NCI-H748 (cell line): ENCODE results near the gene GALNT2.

Experiments
- DNase-seq: peaks from one replicate; lab custom pipeline; 2025; ENCODE audit not compliant: unreplicated experiment; lab: John Stamatoyannopoulos, UW

Gene GALNT2

DNA sequence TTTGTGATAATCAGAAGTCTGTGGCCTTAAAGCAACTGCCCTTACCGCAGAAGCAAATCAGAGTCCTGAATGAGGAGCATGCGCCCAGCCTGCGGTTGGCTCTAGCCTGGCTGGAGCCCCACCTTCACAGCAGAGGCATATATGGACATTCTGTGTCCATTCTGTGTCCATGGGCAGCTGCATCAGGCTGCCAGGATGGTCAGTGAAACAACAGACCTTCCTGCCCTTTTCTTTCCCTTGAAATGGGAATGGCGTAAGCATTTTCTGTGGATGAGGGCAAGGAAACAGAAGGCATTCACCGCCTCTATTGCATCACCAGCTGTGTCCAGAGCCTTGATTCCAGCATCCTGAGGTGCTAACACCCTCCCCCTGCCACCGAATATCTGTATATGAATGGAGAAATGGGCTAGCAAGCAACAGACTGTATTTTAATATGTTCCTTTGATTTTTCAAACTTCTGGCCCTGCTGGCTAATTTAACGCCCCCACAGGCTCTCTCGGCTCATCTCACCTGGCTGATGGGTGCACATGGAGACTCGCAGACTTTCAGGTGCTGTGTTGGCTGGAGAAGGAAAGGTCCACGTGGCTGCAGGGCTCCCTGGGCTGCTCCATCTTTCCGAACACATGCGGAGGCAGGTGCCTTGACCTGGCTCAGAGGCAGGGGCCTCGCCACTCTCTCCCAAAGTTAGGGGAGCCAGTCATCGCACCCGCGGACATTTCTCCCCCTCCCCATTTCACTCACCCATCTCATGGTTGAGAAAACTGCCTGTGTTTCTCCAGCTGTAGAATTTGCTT, 159.2 kb downstream of the GALNT2 start:
- no peak for DNase-seq

DNA sequence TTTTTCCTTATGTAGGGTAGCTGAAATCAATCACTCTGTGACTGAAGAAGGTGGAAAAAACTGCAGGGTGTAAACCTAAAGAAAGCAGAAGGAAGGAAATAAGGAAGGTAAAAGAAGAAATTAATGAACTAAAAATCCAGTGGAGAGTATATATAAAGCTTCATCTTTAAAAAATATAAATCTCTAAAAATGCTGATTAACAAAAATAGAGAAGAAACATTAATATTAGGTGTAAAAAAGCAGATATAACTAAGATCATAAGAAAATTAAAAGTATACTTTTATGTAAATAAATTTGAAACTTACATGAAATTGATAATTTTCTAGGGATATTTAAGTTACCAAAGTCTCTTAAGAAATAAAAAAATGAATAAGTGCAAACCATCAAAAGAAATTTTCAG, 159.8 kb downstream of the GALNT2 start:
- no peak for DNase-seq

DNA sequence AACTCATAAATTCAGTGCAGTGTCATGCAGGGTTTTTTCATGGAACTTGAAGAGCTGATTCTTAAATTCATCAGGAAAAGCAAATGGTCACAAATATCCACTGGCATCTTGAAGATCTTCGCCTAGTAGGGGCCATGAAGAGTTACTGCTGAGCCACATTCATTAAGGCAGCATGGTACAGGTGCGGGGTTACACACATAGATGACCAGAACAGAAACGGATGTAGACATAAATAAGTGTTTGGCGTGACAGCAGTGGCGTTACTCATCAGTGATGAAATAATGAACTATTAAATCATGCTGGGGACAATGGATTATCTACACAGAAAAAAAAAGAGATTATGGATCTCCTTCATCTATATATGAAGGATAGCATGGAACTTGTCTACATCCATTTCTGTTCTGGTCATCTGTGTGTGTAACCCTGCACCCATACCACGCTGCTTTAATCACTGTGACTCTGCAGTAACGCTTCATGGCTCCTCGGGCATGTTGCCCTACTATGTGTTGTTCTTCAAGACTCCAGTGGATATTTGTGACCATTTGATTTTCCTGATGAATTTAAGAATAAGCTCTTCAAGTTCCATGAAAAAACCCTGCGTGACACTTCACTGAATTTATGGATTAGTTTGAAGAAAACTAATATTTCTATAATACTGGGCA, 161.3 kb downstream of the GALNT2 start:
- DNase-seq, result no peak

DNA sequence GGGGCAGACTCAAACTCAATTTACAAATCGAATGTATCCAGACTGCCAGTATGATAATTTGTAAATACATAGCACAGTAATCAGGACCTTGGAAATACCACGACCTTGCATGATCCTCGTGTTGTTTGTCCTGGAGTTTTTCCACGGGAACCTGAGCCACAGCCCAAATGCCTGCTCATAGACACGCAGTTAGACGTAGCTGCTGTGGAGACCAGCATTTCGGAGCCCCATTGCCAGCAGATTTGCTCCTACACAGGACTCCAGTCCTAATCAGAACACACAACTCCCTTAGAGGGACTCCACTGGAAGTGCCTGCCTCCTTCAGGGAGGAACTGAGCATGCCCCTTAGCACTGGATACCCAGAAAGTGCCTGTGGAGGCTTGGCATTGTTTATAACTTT, 163.2 kb downstream of the GALNT2 start:
- DNase-seq, result no peak

DNA sequence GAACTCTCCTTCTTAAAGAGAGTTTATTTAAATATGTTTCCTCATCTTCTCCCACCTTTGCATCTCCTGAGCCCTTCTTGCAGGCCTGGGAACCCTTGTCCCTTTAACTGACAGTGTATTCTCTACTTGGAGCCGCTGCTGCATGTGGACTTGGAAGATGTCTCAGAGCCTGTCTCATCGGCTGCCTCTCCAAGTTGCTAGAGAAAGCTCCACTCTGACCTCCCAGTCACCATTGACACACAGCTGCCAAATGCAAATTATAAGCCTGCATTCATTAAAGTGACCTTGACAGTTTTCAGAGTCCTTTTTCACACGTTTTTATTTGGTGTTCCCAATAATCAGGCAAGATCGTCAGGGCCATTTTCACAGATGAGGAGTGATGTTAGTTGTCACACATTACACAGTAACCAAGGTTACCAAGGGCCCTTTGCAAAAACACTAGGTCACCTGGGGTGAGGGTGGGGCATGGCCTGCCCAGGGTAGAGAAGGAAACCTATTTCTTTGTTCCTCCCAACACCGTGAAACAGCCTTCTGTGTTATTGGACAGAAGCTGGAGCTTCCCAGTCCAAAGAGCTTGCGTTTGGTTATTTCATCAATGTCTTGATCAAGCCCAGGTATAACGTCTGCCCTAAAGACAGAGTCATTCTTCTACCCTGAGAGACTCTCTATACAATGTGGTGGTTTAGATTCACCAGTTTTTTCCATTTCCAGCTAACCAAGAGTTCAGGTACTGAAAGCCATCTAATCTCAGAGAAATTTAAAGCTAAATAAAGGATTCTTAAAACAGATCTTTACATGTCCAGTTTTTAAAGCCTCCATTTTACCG, 164.1 kb downstream of the GALNT2 start:
- peak; percentile 89 for DNase-seq

DNA sequence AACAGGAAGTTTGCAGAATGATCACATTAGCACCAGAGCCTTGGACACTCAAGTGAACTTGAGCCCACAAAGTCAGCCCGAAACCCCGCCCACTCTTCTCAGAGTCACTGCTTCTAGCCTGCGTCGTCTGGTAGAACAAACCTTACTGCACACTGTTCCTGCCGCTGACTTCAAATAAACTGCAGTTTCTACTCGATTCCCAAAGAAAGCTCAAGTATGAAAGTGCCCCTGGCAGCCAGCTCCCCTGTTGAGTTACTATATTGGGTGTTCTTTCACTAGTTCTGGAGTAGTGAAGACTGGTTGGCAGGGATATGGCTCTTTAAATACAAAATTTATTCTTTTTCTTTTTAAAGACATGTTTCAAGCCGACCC, 164.7 kb downstream of the GALNT2 start:
- DNase-seq, result peak; percentile 57

DNA sequence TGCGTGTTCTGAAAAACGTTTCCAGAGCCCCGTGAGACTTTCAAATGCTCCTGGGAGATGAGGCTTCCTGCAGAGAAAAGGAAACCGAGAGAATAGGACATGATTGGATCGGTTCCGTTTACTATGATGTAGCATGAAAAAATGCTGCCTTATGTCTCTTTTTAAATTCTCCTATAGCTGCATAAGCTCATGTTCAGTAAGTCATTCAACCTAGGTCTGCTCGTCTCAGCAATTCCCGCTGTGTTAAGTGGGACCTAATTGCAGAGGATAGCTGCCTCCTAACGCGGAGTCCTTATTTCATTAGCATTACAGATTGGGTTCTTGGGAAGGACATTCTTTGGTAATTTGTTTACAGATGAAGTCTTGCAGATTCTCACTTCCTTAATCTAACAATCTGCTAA, 165.3 kb downstream of the GALNT2 start:
- peak; percentile 73 for DNase-seq

DNA sequence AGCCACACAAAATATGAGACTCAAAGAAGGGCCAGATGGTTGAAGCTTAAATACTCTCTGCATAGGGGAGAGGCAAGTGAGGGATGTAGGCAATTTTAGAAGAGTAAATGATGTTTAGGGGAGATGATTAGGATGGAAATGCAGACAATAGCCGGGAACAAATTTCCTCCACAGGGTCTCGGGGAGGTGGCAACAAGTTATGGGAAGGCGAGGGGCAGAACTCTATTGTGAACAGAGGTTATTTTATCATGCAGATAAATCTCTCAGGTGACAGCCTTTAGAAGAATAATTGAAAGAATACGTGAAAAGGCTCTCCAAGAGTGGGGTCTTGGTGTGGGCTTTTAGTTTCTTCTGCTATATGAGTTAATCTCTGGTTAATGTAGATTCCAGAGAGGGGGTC, 166.7 kb downstream of the GALNT2 start:
- no peak for DNase-seq

DNA sequence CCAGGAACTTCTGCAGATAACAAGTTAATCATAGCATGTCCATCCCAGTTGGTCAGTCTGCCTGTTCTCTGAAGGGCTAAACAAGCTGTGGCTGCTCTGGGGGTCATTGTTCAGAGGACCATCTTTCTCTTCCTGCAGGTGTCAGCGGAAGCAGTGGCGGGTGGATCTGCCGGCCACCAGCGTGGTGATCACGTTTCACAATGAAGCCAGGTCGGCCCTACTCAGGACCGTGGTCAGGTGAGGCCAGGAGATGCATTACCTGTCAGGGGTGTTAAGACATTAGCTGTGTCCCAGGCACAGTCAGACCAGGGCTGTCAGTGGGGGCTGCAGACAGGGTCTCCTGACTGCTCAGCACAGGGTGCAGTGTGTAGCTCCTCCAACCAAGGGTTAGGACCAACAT, 168.8 kb downstream of the GALNT2 start:
- DNase-seq, result no peak

DNA sequence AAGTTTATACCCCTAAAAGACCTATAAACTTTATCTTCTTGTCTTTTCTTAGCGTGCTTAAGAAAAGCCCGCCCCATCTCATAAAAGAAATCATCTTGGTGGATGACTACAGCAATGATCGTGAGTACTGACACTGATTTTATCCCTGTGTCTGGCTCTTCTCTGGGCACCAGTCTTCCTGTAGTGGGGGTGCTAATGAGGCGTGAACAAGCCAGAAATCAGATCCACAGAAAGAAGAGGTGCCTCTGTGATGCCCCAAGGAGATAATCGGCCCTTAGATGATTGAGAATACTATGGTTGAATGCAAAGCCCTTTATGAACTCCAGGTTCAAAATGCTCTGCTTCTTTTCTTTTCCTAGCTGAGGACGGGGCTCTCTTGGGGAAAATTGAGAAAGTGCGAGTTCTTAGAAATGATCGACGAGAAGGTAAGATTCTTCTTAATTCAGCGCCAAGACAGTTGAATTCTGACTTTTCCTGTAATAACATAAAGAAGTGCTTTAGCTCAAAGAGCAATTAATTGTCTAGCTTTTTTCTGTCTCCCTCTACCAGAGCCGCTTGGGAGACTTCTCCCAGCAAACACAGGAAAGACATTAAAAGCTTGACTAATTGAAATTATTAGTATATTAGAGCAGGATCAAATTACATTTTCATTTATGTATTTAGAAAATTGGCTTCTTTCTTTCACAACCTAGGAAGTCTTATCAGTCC, 169.4 kb downstream of the GALNT2 start:
- DNase-seq, result no peak

DNA sequence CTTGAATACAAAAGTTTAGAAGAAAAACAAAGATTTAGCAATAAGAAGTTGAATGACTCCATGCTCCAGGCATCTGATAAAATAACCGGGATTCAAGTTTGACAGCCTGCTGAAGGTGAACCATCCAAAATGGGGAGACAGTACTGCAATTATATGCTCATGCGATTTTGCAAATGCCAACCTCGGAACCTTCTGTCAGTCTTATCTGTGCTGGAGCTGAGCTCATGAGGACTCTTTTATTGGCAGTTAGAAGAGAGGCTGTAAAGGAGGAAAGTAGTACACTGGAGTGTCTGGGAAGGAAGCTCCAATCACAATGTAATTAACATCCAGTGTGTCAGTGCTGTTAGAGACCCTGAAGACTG, 170.0 kb downstream of the GALNT2 start:
- no peak for DNase-seq

DNA sequence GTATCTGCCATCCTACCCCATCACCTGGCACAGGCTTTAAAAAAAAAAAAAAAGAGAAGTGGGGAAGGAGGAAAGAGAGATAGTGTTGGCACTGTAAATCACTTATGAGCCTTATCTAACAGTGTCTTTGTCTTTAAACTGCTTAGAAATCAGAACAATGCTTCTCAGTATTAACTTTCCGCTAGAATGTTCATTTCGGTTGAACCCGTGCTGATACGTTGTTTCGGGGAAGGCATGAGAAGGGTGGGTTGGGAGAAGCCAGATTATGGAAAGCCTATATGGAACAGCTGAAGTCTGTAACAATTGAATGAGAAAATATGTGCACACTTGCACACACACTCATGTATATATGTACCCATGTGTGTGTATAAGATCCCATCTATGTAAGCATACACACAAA, 170.8 kb downstream of the GALNT2 start:
- DNase-seq, result no peak

DNA sequence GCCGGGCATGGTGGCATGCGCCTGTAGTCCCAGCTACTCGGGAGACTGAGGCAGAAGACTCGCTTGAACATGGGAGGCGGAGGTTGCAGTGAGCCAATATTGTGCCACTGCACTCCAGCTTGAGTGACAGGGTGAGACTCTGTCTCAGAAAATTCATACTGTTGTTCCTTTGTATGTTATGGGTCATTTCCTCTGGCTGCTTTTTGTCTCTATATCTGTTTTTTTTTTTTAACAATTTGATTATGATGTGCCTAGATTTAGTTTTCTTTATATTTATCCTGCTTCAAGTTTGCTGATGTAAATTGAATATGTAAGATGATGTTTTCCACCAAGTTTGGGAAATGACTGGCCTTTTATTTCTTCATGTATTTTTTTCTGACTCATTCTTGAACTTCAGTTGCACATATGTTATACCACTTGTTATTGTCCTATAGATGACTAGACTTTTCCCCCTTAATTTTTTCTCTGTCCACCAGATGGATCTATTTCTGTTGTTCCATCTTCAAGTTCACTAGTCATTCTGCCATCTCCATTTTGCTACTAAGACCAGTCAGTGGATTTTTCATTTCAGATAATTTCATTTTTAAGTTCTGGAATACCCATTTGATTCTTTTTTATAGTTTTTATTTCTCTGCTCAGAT, 173.5 kb downstream of the GALNT2 start:
- DNase-seq, result no peak

DNA sequence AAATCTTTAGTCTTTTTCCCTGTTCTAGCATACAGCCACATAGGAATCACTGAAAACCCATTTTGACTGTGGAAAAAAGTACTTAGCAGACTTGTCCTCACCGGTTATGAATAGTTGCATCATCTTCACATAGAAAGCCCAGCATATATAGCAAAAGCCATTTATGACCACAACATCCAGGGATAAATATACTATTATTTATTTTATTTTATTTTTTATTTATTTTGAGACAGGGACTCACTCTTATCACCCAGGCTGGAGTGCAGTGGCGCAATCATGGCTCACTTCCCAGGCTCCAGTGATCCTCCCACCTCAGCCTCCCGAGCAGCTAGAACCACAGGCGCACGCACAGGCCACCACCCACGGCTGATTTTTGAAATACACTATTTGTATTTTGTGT, 175.3 kb downstream of the GALNT2 start:
- no peak for DNase-seq

DNA sequence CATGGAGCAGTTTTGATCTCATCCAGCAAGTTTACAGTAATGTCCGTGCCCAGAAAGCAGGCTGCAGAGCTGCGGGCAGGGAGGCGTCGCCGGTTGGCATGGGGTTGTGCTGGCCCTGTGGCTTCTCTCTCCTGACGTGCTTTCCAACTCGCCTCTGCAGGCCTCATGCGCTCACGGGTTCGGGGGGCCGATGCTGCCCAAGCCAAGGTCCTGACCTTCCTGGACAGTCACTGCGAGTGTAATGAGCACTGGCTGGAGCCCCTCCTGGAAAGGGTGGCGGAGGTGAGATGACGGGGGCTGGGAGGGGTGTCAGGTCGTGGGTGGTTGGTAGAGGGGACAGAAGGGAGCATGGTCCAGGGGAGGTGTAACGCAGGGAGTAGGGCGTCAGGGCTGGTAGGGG, 176.1 kb downstream of the GALNT2 start:
- DNase-seq, result no peak

DNA sequence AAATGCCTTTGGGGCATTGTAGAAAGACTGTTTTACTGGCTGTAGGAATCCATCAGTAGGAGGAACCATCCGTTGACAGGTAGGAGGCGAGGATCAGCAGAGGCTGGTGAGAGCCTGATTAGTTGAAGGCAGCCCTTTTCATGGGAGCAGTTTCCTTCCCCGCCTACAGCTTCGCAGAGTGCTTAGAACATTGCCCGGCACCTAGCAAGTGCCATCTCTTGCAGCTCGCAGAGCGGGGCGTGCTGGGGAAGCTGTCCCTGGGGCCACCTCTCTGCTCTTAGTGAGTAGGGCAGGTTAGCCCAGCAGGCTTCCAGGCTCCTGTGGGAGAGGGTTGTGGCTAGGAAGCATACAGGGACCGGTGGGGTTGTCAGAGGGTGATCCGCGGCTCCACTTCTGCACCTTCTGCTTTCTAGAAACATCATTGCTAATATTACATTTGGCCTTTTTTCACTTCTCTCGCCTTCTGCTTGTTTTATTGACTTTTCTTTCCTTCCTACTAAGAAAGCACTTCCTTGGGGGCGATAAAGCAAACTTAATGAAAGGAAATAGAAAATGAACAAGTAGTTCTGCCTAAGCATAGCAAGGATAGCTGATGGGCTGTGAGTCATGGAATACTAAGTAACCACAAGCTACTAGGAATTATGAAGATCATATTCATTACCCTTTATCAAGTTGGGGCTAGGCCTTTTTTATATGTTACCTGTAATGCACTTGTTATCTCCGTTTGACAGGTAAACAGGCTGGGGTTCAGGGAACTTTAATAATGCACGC, 176.7 kb downstream of the GALNT2 start:
- DNase-seq, result no peak

DNA sequence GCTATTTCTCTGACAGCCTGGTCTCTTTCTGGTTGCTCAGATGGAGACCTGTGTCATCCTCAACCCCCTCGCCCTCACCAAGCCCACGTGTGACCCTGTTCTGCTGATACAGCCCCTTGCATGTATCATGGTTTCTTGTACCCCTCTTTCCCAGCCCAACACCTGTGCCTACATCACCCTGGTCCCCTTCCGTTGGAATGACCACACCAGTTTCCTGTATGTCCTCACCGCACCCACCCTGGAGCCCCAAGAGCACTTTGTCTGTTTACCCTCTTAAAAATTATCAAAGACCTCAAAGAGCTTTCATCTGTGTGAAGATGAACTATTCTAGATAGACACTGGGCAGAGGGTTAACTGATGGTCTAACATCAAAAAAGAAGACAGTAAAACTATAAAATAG, 179.5 kb downstream of the GALNT2 start:
- DNase-seq, result no peak

DNA sequence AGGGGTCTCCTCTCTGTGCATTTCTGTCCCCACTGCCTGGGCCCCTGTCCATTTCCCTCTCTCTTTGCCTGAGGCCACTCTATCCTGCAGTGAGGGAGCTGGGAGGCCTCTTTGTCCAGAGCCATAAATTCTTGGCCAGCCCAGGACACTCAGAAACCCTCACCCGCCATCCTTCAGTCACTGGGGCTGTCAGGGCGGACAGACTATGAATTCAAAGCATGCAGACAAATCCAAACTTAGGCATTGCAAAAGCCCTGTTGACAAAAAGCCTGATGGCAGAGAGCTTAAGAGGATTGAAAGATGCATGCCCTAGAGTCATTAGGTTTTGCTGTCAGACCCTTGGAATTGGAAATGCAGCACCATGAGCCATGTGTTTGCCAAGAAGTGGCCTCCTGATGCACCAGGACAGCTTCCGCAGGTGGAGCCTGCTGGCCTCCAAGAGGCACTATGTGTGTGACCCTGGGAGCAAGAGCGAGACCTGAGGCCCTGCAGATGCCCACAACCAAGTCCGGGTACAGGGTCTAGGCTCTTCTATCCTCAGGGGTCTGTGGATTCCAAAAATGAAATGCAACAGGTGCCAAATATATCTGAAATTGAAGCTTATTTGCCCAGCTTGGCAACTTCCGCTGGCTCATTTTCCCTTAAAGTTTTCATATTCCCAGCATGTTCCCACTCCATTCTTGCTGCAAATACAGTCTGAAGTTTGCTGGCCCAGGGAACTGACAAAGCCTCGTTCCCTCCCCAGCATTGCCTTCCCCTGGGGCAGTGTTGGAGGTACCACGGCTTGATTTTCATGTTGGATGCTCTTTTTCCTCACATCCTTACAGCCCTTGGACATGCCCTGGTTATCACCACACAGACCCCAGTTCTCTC, 181.2 kb downstream of the GALNT2 start:
- DNase-seq, result no peak

DNA sequence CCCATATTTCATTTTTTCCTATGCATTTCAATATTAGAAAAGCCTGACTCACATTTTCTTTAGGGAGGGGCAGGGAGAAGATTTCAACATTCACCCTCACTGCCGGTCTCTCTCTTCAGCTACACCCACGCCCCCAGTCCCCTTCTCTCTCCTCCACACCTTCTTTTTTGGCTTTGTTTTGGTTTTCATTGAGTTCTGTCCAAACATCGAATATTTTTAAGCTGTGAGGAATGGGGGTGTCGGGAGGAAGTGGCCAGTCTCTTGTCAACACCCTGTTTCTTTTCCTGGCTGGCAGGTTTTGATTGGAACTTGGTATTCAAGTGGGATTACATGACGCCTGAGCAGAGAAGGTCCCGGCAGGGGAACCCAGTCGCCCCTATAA, 181.8 kb downstream of the GALNT2 start:
- no peak for DNase-seq
